Measurements from ENCODE around the gene RAB11B. TPM values are rescaled to one million over a fixed set of nuclear protein-coding genes. Genes with fewer than 3 reads are reported as not detected.

Gene RAB11B
- total and polyA plus RNA-seq, 9 of the 15 experiments (the other 6 are each of a cell fraction or from before 2014, with no cell fraction given) = 0.74 to 71.0 (median 13.8) TPM

GRCh38 chr19:8371011-8371804 is 19.0 kb upstream of the RAB11B start (continued):
- TF ChIP-seq STAT5A (IDR thresholded peaks at IDR 0.05; ENCODE audit: borderline replicate concordance, low read length) = peak; percentile 33; the same call in 1 of the 2 replicates
- TF ChIP-seq, protein P1, sequence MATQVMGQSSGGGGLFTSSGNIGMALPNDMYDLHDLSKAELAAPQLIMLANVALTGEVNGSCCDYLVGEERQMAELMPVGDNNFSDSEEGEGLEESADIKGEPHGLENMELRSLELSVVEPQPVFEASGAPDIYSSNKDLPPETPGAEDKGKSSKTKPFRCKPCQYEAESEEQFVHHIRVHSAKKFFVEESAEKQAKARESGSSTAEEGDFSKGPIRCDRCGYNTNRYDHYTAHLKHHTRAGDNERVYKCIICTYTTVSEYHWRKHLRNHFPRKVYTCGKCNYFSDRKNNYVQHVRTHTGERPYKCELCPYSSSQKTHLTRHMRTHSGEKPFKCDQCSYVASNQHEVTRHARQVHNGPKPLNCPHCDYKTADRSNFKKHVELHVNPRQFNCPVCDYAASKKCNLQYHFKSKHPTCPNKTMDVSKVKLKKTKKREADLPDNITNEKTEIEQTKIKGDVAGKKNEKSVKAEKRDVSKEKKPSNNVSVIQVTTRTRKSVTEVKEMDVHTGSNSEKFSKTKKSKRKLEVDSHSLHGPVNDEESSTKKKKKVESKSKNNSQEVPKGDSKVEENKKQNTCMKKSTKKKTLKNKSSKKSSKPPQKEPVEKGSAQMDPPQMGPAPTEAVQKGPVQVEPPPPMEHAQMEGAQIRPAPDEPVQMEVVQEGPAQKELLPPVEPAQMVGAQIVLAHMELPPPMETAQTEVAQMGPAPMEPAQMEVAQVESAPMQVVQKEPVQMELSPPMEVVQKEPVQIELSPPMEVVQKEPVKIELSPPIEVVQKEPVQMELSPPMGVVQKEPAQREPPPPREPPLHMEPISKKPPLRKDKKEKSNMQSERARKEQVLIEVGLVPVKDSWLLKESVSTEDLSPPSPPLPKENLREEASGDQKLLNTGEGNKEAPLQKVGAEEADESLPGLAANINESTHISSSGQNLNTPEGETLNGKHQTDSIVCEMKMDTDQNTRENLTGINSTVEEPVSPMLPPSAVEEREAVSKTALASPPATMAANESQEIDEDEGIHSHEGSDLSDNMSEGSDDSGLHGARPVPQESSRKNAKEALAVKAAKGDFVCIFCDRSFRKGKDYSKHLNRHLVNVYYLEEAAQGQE (IDR thresholded peaks at IDR 0.05; ENCODE audit: borderline replicate concordance) = no peak
- TF ChIP-seq, protein P1 (CRISPR knock-in tag; IDR thresholded peaks at IDR 0.05; ENCODE audit: low read depth) = 0 out of 2 replicates have a peak, but pooled peaks have one; percentile 39
- TF ChIP-seq, protein P2, sequence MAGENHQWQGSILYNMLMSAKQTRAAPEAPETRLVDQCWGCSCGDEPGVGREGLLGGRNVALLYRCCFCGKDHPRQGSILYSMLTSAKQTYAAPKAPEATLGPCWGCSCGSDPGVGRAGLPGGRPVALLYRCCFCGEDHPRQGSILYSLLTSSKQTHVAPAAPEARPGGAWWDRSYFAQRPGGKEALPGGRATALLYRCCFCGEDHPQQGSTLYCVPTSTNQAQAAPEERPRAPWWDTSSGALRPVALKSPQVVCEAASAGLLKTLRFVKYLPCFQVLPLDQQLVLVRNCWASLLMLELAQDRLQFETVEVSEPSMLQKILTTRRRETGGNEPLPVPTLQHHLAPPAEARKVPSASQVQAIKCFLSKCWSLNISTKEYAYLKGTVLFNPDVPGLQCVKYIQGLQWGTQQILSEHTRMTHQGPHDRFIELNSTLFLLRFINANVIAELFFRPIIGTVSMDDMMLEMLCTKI (IDR thresholded peaks at IDR 0.05; ENCODE audit: partially characterized antibody) = no peak
- no peak for TF ChIP-seq TFE3 (CRISPR knock-in tag; IDR thresholded peaks at IDR 0.05)
- no peak for TF ChIP-seq ZNF134 (CRISPR knock-in tag; conservative IDR thresholded peaks at IDR 0.05)
- TF ChIP-seq BRD4 (IDR thresholded peaks at IDR 0.05) = no peak
- TF ChIP-seq, protein P3, sequence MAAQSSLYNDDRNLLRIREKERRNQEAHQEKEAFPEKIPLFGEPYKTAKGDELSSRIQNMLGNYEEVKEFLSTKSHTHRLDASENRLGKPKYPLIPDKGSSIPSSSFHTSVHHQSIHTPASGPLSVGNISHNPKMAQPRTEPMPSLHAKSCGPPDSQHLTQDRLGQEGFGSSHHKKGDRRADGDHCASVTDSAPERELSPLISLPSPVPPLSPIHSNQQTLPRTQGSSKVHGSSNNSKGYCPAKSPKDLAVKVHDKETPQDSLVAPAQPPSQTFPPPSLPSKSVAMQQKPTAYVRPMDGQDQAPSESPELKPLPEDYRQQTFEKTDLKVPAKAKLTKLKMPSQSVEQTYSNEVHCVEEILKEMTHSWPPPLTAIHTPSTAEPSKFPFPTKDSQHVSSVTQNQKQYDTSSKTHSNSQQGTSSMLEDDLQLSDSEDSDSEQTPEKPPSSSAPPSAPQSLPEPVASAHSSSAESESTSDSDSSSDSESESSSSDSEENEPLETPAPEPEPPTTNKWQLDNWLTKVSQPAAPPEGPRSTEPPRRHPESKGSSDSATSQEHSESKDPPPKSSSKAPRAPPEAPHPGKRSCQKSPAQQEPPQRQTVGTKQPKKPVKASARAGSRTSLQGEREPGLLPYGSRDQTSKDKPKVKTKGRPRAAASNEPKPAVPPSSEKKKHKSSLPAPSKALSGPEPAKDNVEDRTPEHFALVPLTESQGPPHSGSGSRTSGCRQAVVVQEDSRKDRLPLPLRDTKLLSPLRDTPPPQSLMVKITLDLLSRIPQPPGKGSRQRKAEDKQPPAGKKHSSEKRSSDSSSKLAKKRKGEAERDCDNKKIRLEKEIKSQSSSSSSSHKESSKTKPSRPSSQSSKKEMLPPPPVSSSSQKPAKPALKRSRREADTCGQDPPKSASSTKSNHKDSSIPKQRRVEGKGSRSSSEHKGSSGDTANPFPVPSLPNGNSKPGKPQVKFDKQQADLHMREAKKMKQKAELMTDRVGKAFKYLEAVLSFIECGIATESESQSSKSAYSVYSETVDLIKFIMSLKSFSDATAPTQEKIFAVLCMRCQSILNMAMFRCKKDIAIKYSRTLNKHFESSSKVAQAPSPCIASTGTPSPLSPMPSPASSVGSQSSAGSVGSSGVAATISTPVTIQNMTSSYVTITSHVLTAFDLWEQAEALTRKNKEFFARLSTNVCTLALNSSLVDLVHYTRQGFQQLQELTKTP (IDR thresholded peaks at IDR 0.05; ENCODE audit: low read depth in 1 of 2, partially characterized antibody in 2 of 2) = no peak
- TF ChIP-seq ZNF780A (CRISPR knock-in tag; IDR thresholded peaks at IDR 0.05) = no peak

Data from K562 (cell line).